GM19452 (cell line): ENCODE measurements around the gene PPP1R3F.
"Not testable (repeated sequence)": the region's sequence is repeated elsewhere in the genome, so short reads cannot be mapped to it uniquely, and the experiment has no call there.

Experiments
- ATAC-seq: cut with Tn5 transposase; IDR thresholded peaks from one replicate; pipeline ENCODE4 v1.9.1; 2021; ENCODE audit not compliant: unreplicated experiment

PPP1R3F gene

DNA sequence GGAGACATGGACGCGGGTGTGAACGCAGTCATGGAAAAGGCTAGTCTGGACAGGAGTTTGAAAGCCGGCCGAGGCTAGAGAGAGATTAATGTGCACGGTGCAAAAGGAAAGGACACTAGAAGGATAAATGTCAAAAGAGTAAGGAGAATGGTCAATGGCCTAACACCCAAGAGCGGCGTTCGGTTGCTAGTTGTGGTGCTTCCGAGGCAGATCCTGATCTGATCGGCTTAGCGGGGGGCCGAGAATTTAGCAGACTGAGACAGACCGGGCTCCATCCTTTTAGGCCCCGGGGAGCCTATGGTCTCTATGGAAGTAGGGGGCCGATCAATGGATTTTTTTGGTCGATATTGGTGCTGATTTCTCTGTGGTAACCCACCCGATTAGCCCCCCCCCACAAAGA, 40.8 kb downstream of the PPP1R3F start:
- ATAC-seq, result no peak

GRCh38 chrX:49312176-49312575, 42.6 kb downstream of the PPP1R3F start:
- ATAC-seq, result no peak

DNA sequence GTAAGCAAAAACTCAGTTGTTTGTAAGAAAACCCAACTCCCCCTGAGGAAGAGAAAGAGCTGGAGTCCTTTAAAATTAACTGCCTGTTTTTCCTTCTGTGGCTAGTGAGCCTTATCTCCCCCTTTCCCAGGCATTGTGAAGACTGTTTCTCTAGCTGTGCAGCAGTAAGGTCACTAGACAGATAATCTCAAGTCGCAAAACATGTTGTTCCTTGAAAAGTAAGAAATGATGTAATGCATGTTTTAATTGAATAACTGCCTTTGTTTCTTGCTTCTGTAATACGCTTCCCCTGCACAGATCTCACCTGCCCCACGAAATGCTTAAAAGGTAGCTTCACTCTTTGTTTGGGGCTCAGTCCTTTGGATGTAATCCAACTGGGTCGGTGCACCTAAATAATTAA, 46.5 kb downstream of the PPP1R3F start:
- no peak for ATAC-seq

- not testable (repeated sequence) for ATAC-seq
These were observed 52.1 kb downstream of the PPP1R3F start, which contains the start of gene GAGE12J for GRCh38 chrX:49321737-49322136. GAGE12J (plus strand) TSS chrX:49322037; CDS start chrX:49323194, 1,157 bp downstream.

DNA sequence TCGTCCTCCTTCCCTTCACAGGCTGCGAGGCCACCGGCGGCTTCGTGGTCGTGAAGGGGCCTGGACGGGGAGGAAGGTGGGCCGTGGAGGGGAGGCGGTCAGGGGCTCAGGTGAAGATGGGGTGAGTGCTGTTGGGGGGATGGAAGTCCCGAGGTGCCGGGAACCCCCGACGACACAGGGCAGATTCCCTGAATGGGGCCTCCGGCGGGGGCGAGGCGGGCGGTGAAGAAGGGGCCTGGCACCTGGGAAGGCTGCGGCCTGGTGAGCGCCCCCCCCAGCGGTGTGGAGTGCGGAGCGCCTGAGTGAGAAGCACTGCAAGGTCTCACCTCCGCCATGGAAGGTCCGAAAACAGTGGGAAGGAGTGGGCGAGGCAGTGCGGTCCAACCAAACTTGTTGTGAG, 52.7 kb downstream of the PPP1R3F start:
- not testable (repeated sequence) for ATAC-seq

- ATAC-seq, result not testable (repeated sequence)
These were observed 54.1 kb downstream of the PPP1R3F start for GRCh38 chrX:49323735-49324134.

DNA sequence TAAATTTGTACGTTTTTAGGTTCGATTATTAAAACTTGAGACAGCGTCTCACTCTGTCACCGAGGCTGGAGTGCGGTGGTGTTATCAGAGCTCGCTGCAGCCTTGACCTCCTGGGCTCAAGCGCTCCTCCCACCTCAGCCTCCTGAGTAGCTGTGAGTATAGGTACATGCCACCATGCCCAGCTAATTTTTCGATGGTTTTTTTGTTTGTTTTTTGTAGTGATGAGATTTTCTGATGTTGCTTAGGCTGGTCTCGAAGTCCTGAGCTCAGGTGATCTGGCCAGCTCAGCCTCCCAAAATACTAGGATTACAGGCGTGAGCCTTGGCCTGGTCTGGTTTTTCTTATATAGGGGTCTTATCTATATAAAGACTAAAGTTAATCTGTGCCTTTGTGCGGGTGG, 60.8 kb downstream of the PPP1R3F start:
- ATAC-seq, result not testable (repeated sequence)

GRCh38 chrX:49331282-49331681, 61.7 kb downstream of the PPP1R3F start, which contains the start of gene GAGE13:
GAGE13 (plus strand) TSS chrX:49331582; CDS start chrX:49332738, 1,156 bp downstream.
- not testable (repeated sequence) for ATAC-seq

DNA sequence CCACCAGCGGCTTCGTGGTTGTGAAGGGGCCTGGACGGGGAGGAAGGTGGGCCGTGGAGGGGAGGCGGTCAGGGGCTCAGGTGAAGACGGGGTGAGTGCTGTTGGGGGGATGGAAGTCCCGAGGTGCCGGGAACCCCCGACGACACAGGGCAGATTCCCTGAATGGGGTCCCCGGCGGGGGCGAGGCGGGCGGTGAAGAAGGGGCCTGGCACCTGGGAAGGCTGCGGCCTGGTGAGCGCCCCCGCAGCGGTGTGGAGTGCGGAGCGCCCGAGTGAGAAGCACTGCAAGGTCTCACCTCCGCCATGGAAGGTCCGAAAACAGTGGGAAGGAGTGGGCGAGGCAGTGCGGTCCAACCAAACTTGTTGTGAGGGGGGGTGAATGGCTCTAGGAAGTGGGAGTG, 62.2 kb downstream of the PPP1R3F start:
- ATAC-seq, result not testable (repeated sequence)
